Measurements from ENCODE around the gene ZC3H12C.

Gene ZC3H12C

DNA sequence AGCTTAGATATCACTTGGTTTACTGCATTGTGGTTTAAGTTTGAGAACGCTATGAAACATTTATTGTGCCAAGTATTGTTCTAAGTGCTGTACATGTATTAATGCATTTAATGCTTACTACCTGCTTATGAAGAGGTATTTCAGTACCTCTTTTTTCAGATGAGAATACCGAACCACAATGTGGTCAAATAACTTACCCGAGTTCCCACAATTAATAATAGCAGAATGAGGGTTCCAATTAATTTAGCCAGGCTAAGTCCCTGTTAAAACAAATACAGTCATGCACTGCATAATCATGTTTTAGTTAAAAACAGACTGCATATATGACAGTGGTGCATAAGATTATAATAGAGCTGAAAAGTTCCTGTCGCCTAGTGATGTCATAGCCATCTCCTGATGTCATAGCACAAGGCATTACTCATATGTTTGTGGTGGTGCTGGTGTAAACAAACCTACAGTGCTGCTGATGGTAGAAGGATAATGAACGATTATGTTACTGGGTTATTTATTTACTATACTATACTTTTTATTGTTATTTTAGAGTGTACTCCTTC is 4.3 kb downstream of the ZC3H12C start:
- DNase-seq (ENCODE audit: low read depth in 2 of 2) = no peak

DNA sequence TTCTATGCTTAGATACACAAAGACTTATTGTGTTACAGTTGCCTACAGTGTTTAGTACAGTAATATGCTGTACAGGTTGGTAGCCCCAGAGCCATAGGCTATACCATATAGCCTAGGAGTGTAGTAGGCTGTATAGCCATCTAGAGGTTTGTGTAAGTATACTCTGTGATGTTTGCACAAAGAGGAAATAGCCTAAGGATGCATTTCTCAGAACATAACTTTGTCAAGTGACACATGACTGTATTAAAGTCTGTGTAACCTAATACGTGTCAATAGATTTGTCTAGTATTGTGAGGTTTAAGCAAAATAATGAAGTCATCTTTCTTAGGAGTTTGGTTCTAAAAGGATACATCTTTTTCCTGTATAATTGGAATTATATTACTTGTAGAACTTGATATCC is 5.5 kb downstream of the ZC3H12C start:
- no peak for DNase-seq (ENCODE audit: low read depth in 2 of 2)

DNA sequence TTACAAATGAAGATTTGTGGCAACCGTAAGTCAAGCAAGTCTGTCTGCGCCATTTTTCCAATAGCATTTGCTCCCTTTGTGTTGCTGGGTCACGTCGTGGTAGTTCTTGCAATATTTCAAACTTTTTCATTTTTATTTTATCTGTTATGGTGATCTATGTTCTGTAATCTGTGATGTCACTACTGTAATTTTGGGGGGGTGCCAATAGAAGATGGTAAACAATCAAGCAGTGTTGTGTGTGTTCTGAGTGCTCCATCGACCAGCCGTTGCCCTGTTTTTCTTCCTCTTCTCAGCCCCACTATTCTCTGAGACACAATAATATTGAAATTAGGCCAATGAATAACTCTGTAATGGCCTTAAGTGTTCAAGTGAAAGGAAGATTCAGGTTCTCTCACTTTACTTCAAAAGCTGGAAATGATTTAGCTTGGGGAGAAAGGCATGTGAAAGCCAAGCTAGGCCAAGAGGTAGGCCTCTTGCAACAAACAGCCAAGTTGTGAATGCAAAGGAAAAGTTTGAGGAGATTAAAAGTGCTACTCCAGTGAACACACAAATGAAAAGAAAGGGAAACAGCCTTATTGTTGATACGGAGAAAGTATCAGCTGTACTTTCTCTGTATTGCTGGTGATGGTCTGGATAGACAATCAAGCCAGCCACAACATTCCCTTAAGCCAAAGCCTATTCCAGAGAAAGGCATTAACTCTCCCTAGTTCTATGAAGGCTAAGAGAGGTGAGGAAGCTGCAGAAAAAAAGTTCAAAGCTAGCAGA is 7.5 kb downstream of the ZC3H12C start:
- DNase-seq (ENCODE audit: low read depth in 2 of 2) = no peak

DNA sequence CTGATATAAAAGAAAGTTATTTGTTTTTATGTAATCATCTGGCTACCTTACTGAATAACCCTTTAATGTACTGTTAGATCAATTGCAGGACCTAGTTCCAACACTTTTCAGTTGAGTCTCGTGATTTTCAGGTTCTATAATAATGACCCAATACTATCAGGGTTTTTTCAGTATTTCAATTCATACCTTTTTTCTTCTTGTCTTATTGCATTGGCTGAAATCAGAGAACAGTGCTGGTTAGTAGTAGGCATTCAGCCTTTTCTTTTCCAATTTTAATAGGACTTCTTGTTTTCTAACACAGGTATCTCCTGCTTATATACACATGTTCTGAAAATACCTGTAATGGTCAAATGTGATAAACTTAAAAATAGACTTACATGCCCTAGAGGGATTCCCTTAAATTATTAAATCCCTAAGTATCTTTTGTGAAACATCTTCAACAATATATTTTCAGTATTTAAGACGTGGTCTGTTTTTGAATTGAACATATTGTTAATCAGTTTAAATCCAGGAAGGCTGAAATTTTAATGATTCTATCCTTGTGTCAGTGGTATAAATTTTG is 13.6 kb downstream of the ZC3H12C start:
- DNase-seq (ENCODE audit: low read depth in 2 of 2) = no peak

GRCh38 chr11:110110854-110111253 is 17.7 kb downstream of the ZC3H12C start:
- DNase-seq (ENCODE audit: low read depth in 2 of 2) = no peak

GRCh38 chr11:110112457-110112856 is 19.3 kb downstream of the ZC3H12C start:
- no peak for DNase-seq (ENCODE audit: low read depth in 2 of 2)

DNA sequence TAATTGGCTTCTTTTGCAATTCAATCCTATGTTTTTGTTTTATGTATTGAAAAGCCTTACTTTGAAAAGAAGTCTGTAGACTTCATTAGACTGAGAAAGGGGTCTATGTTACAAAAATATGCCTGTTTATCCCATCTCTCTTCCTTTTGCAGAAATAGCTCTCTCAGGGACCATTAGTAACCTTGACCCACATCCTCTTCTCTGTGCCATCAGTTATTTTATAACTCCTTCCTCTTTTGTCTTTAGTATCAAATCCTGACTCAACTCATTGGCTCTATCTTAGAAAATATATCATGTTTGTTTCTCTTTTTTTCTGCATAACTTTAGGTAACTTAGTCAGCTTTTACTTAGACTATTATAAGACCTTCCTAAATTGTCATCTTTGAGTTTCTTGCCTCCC is 20.3 kb downstream of the ZC3H12C start:
- no peak for DNase-seq (ENCODE audit: low read depth in 2 of 2)

DNA sequence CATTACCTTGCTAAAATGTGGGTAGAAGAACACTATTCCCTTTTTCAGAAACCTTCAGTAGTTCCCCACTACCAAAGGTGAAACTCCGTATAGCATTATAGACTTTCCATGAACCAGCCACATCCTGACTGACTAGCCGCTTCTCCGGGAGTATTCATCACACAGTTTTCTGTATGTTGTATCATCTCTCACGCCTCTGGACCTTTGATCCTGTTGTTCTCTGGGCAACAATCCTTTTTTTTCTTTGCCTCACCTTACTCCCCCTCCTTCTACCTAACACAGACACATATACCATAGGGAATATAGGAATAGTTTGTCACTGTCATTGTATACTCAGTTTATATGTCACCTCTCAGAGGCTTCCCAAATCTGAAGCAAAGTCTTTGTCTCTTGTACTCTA is 20.8 kb downstream of the ZC3H12C start:
- DNase-seq (ENCODE audit: low read depth in 2 of 2) = no peak

DNA sequence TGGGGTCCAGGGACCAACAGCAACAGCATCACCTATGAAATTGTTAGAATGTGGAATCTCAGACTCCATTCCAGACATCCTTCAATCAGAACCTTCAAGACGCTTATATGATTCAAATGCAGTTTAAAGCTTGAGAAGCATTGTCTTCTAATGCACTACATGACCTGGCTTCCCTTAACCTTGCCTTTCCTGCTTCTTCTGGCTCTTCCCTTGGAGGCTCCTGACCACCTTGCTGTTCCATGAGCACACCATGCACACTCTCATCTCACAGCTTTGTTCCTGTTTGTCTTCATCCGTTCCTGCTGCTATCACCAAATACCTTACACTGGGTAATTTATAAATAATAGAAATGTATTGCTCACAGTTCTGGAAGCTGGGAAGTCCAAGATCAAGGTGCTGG is 26.1 kb downstream of the ZC3H12C start:
- DNase-seq (ENCODE audit: low read depth in 2 of 2) = no peak

- DNase-seq (ENCODE audit: low read depth in 2 of 2) = no peak
Observed at GRCh38 chr11:110121204-110121603, 28.0 kb downstream of the ZC3H12C start.

- DNase-seq (ENCODE audit: low read depth in 2 of 2) = no peak
Observed at GRCh38 chr11:110123003-110123402, 29.8 kb downstream of the ZC3H12C start.

GRCh38 chr11:110124605-110125004 is 31.4 kb downstream of the ZC3H12C start:
- DNase-seq (ENCODE audit: low read depth in 2 of 2) = no peak

DNA sequence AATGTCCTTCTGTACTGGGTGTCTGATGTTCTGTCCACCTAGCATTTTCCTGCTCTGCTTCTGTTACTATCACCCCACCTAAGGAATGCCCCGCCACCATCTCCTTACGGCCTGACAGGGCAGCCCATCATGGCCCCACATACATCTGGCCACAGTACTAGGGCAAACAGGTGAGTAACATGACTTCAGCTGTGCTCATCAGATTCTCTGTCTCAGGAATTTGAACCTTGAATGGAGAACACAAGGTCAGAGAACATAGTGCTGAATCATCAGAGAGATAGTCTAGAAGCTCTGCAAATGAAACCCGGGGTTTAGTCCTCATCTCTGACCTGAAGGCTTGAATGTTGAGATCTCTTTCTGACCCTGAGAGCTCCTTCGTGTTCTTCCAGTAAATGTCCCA is 32.4 kb downstream of the ZC3H12C start:
- no peak for DNase-seq (ENCODE audit: low read depth in 2 of 2)

DNA sequence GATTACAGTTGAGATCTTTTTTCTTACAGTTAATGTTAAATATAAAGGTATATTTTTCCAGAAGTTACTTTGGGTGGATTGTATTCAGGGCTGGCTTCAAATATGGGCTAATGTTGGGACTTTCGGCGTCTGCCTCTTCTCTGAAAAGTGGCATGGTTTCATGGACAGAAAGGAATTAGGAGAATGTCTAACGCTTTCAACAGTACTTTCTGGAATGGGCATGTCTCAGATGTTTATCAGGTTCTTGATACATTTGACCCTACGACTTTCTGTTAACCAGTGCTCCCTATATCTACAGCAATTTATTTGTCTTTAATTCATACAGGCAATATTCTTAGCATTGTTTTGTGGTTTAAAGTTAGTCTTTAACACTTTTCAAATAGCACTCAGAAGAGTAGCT is 33.7 kb downstream of the ZC3H12C start:
- no peak for DNase-seq (ENCODE audit: low read depth in 2 of 2)

- no peak for DNase-seq (ENCODE audit: low read depth in 2 of 2)
Observed at GRCh38 chr11:110128161-110128560, 35.0 kb downstream of the ZC3H12C start.

- no peak for DNase-seq (ENCODE audit: low read depth in 2 of 2)
Observed at GRCh38 chr11:110130642-110131238, 37.5 kb downstream of the ZC3H12C start.

DNA sequence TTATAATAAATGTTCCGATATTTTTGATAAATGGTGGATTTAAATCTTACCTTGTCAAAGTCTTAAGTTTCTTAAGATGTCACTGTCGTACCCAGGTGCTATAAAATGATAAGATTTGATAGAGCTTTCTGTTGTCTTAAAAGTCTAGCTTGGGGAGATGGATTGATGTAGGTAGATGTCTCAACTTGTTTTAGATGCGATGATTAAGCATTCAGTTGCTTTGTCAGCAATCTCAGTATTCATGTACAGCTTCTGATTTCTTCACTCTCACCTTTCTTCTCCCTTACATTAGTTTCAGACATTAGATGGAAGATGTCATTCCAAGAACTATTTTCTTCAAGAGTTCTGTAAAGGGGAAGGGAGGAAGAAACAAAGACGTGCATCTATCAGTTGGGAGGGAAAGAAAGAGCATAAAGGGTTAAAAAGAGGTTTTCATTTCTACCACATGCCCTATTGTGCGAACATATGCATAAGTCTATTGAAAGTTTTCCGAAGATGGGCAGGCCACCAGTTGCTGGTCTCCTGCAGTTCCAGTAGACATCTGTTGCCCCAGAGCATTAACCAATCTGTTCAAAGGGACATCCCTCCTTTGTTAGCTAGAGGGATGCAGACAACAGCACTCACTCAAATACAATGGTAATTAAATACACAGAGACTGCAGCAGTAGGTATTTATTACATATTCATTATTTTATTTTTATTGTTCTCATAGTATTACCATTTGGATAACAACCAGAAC is 38.4 kb downstream of the ZC3H12C start:
- DNase-seq (ENCODE audit: low read depth in 2 of 2) = no peak

DNA sequence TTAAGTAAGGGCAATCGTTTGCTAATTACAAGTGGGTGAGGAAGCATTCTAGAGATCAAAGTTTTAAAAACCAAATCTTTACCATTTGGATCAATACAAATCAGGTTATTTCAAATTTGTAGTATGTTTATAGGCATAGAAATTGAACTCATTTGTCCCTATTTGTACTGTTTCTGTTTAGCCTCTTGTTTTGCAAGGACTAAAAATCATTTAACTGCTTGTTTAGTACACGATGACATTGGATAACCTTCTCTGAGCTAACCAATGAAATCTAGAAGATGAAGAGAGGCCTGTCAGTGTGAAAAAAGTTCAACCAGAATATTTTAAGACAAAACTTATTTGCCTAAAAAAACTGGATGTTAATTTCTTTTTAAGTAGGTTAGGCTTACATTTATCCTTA is 40.0 kb downstream of the ZC3H12C start:
- no peak for DNase-seq (ENCODE audit: low read depth in 2 of 2)

- no peak for DNase-seq (ENCODE audit: low read depth in 2 of 2)
Observed at GRCh38 chr11:110134110-110134509, 40.9 kb downstream of the ZC3H12C start.

DNA sequence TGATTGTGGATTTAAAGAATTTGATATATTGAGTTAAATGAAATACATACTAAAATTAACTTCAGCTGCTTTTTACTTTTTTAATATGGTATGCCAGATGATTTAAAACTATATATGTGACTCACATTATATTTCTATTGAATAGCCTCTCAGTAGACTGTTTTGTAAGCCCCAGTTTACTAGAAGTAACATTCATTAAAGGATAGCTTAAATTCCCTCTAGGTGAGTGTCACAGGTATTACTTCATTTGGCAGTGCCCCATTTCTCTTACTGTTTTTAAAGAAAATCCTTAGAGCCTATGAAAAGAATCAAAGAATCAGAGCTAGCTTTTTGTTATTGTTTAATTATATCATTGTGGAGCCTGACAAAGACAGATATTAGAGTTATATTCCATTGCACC is 48.6 kb downstream of the ZC3H12C start:
- no peak for DNase-seq (ENCODE audit: low read depth in 2 of 2)

GRCh38 chr11:110147962-110148709 is 54.9 kb downstream of the ZC3H12C start:
- no peak for DNase-seq (ENCODE audit: low read depth in 2 of 2)
